Keratinocyte (primary cell): ENCODE measurements around the gene MMS19.

Experiments used
- CTCF ChIP-seq, 3 experiments: IDR thresholded peaks in 1 of 3; conservative IDR thresholded peaks in 1 of 3; optimal IDR thresholded peaks in 1 of 3; 2 replicates in 2 of 3; 3 replicates in 1 of 3; pipeline versions ENCODE3 to v1.5.1; 2011; ENCODE audit warnings: low read length in 3 of 3, mild to moderate bottlenecking in 3 of 3, moderate library complexity in 2 of 3, control low read depth in 1 of 3, inconsistent platforms in 1 of 3; ENCODE audit not compliant: insufficient read depth in 2 of 3; ENCODE audit errors: extremely low read depth in 1 of 3
- EZH2 ChIP-seq: IDR thresholded peaks from one replicate; pipeline ENCODE4 v1.6.1; 2012; ENCODE audit warnings: inconsistent platforms, mild to moderate bottlenecking, low read length, moderate library complexity

GRCh38 chr10:97517096-97517750, 19.0 kb upstream of the MMS19 start:
- TF ChIP-seq EZH2 (no peak), CTCF (optimal IDR thresholded peaks at IDR 0.05 in 1 of 3, IDR thresholded peaks at IDR 0.05 in 1 of 3, conservative IDR thresholded peaks at IDR 0.05 in 1 of 3; ENCODE audit: extremely low read depth in 1 of 3, insufficient read depth in 2 of 3, low read length in 3 of 3) (no peak)
